ENCODE data around the gene TMEM89.

TMEM89 gene

GRCh38 chr3:48609088-48610005, 12.2 kb downstream of the TMEM89 start, which contains the start of gene UQCRC1:
TSS of gene UQCRC1 (minus strand) at chr3:48609646. CDS start at chr3:48609620, 26 bp downstream.
- DNase-seq, result peak; percentile 95

- no peak for DNase-seq
These were observed 14.1 kb downstream of the TMEM89 start for GRCh38 chr3:48607519-48607918.

GRCh38 chr3:48601622-48601994, 20.0 kb downstream of the TMEM89 start:
- DNase-seq, result no peak

GRCh38 chr3:48600711-48601621, 20.6 kb downstream of the TMEM89 start:
- DNase-seq, result no peak

GRCh38 chr3:48599509-48600285, 21.9 kb downstream of the TMEM89 start:
- DNase-seq, result no peak

- DNase-seq, result no peak
These were observed 22.5 kb downstream of the TMEM89 start for GRCh38 chr3:48599077-48599501.

GRCh38 chr3:48598323-48599076, 23.1 kb downstream of the TMEM89 start:
- DNase-seq, result no peak

GRCh38 chr3:48597408-48597800, 24.2 kb downstream of the TMEM89 start:
- DNase-seq, result no peak

- no peak for DNase-seq
These were observed 24.7 kb downstream of the TMEM89 start for GRCh38 chr3:48596676-48597407.

GRCh38 chr3:48596157-48596556, 25.4 kb downstream of the TMEM89 start:
- no peak for DNase-seq

GRCh38 chr3:48595526-48596121, 25.9 kb downstream of the TMEM89 start:
- DNase-seq, result peak; percentile 14

GRCh38 chr3:48595075-48595525, 26.5 kb downstream of the TMEM89 start, which contains the start of gene COL7A1:
TSS of gene COL7A1 (minus strand) at chr3:48595329. CDS start at chr3:48595159, 170 bp downstream.
- DNase-seq, result no peak

- no peak for DNase-seq
These were observed 27.0 kb downstream of the TMEM89 start for GRCh38 chr3:48594417-48595049.

GRCh38 chr3:48593337-48593736, 28.2 kb downstream of the TMEM89 start:
- DNase-seq, result no peak

- no peak for DNase-seq
These were observed 29.0 kb downstream of the TMEM89 start for GRCh38 chr3:48592519-48593087.

- DNase-seq, result no peak
These were observed 29.6 kb downstream of the TMEM89 start for GRCh38 chr3:48591886-48592518.

- DNase-seq, result no peak
These were observed 30.1 kb downstream of the TMEM89 start for GRCh38 chr3:48591436-48591835.

GRCh38 chr3:48588230-48588629, 33.3 kb downstream of the TMEM89 start:
- DNase-seq, result no peak

GRCh38 chr3:48587686-48588085, 33.9 kb downstream of the TMEM89 start:
- DNase-seq, result no peak
